GM12891 (cell line): ENCODE data around the gene IRF8.

Experiments used
- PAX5 ChIP-seq: IDR thresholded peaks from 2 replicates; pipeline ENCODE4 v1.6.1; 2011; ENCODE audit warnings: low read length, moderate library complexity, mild to moderate bottlenecking; ENCODE audit not compliant: insufficient read depth, severe bottlenecking
- POLR2A ChIP-seq: IDR thresholded peaks from 2 replicates; pipeline ENCODE4 v1.6.1; 2011; ENCODE audit warnings: low read depth, low read length, control low read depth
- POLR2AphosphoS5 ChIP-seq: IDR thresholded peaks from 2 replicates; pipeline ENCODE4 v1.6.1; 2011; ENCODE audit warnings: low read depth, low read length, control low read depth
- SPI1 ChIP-seq: IDR thresholded peaks from 2 replicates; pipeline ENCODE4 v1.6.1; 2011; ENCODE audit warnings: low read depth, low read length, control low read depth
- TAF1 ChIP-seq: IDR thresholded peaks from 2 replicates; pipeline ENCODE4 v1.6.1; 2011; ENCODE audit warnings: low read depth, low read length, control low read depth

DNA sequence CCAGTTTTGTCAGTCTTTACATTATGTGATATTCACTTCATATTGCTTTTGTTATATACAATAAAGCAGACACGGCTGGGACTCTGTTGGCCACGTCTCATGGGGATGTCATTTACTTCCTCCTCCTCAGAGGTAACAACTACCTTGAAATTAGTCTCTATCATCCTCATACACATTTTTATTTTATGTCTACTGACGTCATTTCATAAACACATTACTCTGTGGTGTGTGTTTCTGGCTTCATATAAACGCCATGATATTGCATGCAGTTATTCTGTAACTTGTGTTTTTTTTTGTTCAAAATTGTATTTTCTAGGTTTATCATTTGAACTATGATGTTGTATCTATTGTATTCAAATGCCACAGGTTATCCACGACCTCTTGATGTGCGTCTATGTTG, 13.4 kb upstream of the IRF8 start:
- TF ChIP-seq POLR2A (no peak), POLR2AphosphoS5 (no peak), TAF1 (no peak), PAX5 (no peak), SPI1 (no peak)
